HCT116 (cell line): ENCODE measurements around the gene PCSK2. TPM values are rescaled to one million over a fixed set of nuclear protein-coding genes. Genes with fewer than 3 reads are reported as not detected.

Experiments
- ATAC-seq: fragments of 200-7000 bp; cut with Tn5 transposase; 2 replicates; pipeline ENCODE4 v1.9.1; 2020; ENCODE audit warnings: mild to moderate bottlenecking, moderate library complexity
- BruUV-seq: library from RNA; stranded (reverse); fragments of 400-500 nt; replicated peaks from 2 replicates; lab custom pipeline; 2021; lab: Mats Ljungman, UMichigan
- CTCF ChIA-PET: fragments of 300-600 bp; sonication (Branson Sonifier 250); formaldehyde crosslinking; loops from one replicate; lab custom pipeline; 2021; ENCODE audit warnings: antibody characterized with exemption; lab: Charles Lee
- POLR2A ChIA-PET: fragments of 300-600, 350-600 bp; sonication (Branson Sonifier 250); formaldehyde crosslinking; loops from one replicate; lab custom pipeline; 2021; ENCODE audit warnings: antibody characterized with exemption; lab: Charles Lee
- RAD21 ChIA-PET, 2 experiments: fragments of 300-600 bp; sonication (Branson Sonifier 250); formaldehyde crosslinking; loops; one replicate each; lab custom pipeline; 2023; ENCODE audit warnings: low total read pairs in 2 of 2; ENCODE audit not compliant: uncharacterized antibody in 2 of 2, unreplicated experiment in 2 of 2, low non-redundant PET in 1 of 2; lab: Charles Lee
- DNase-seq: peaks from one replicate; pipeline ENCODE4 v3.0.0-alpha.2; 2010; ENCODE audit warnings: low read depth, low spot score
- H2AFZ ChIP-seq: fragments of 200-600 bp; shearing (Covaris generic), sonication (generic); 2 replicates; pipeline ENCODE4 v1.6.1; 2017; ENCODE audit warnings: low read depth, mixed run types, mixed read lengths, antibody characterized with exemption, low read length; ENCODE audit not compliant: poor library complexity, severe bottlenecking
- H3K27ac ChIP-seq: 2 replicates; pipeline ENCODE4 v1.5.1; 2012; ENCODE audit warnings: low read depth, low read length
- H3K27me3 ChIP-seq: fragments of 200-600 bp; sonication (generic); 2 replicates; pipeline ENCODE4 v1.6.1; 2016; ENCODE audit warnings: mixed run types, low read length, mixed read lengths; ENCODE audit not compliant: insufficient read depth
- H3K36me3 ChIP-seq, 2 experiments: fragments of 200-500 bp in 1 of 2; fragments of 200-600 bp in 1 of 2; sonication (Bioruptor generic) in 1 of 2; sonication (generic) in 1 of 2; 2 replicates each; pipeline versions ENCODE4 v1.5.1 to v1.6.1; 2014 to 2016; ENCODE audit warnings: low read length in 2 of 2, inconsistent platforms in 1 of 2, mixed read lengths in 1 of 2, mixed run types in 1 of 2; ENCODE audit not compliant: insufficient read depth in 2 of 2, control insufficient read depth in 1 of 2
- H3K4me1 ChIP-seq, 2 experiments: fragments of 200-600 bp in 1 of 2; sonication (generic) in 1 of 2; 2 replicates each; pipeline versions ENCODE4 v1.5.1 to v1.6.1; 2012 to 2017; ENCODE audit warnings: low read length in 2 of 2, inconsistent platforms in 1 of 2, mild to moderate bottlenecking in 1 of 2, mixed read lengths in 1 of 2, mixed run types in 1 of 2, moderate library complexity in 1 of 2; ENCODE audit not compliant: insufficient read depth in 2 of 2, control insufficient read depth in 1 of 2
- H3K4me2 ChIP-seq: fragments of 200-600 bp; sonication (generic); 2 replicates; pipeline ENCODE4 v1.6.1; 2017; ENCODE audit warnings: mixed run types, low read length, mixed read lengths
- H3K4me3 ChIP-seq, 2 experiments: fragments of 200-600 bp in 1 of 2; sonication (generic) in 1 of 2; replicated peaks in 1 of 2; 2 replicates each; pipeline ENCODE4 v1.5.1; 2011 to 2016; ENCODE audit warnings: low read length in 2 of 2, control low read depth in 1 of 2, low read depth in 1 of 2, mild to moderate bottlenecking in 1 of 2, mixed read lengths in 1 of 2, mixed run types in 1 of 2
- H3K79me2 ChIP-seq: fragments of 200-600 bp; sonication (generic); 2 replicates; pipeline ENCODE4 v1.6.1; 2017; ENCODE audit warnings: mild to moderate bottlenecking, mixed run types, low read length, moderate library complexity, mixed read lengths; ENCODE audit not compliant: insufficient read depth
- H3K9ac ChIP-seq: fragments of 200-600 bp; sonication (generic); 2 replicates; pipeline ENCODE4 v1.6.1; 2016; ENCODE audit warnings: low read length, mixed read lengths
- H3K9me2 ChIP-seq: fragments of 200-600 bp; sonication (generic), shearing (Covaris generic); 2 replicates; pipeline ENCODE4 v1.6.1; 2017; ENCODE audit warnings: mixed run types, mild to moderate bottlenecking, moderate library complexity; ENCODE audit not compliant: insufficient read depth
- H3K9me3 ChIP-seq, 2 experiments: fragments of 200-500 bp in 1 of 2; fragments of 200-600 bp in 1 of 2; sonication (Bioruptor generic) in 1 of 2; sonication (generic) in 1 of 2; 2 replicates each; pipeline ENCODE4 v1.6.1; 2014 to 2017; ENCODE audit warnings: low read length in 2 of 2, mixed read lengths in 2 of 2, inconsistent platforms in 1 of 2, low read depth in 1 of 2, mild to moderate bottlenecking in 1 of 2, mixed run types in 1 of 2, moderate library complexity in 1 of 2; ENCODE audit not compliant: control insufficient read depth in 1 of 2, insufficient read depth in 1 of 2
- H4K20me1 ChIP-seq: fragments of 200-600 bp; sonication (generic), shearing (Covaris generic); 2 replicates; pipeline ENCODE4 v1.6.1; 2017; ENCODE audit warnings: mixed run types, mild to moderate bottlenecking, moderate library complexity; ENCODE audit not compliant: insufficient read depth
- ATF3 ChIP-seq: IDR thresholded peaks from 2 replicates; pipeline ENCODE4 v1.6.1; 2012
- CBX3 ChIP-seq: IDR thresholded peaks from 2 replicates; pipeline ENCODE4 v1.6.1; 2012; ENCODE audit warnings: low read depth
- CEBPB ChIP-seq: IDR thresholded peaks from 2 replicates; pipeline ENCODE4 v1.6.1; 2012; ENCODE audit warnings: low read depth
- EGR1 ChIP-seq: IDR thresholded peaks from 2 replicates; pipeline ENCODE4 v1.6.1; 2012; ENCODE audit warnings: low read depth
- ELF1 ChIP-seq: IDR thresholded peaks from 2 replicates; pipeline ENCODE4 v1.6.1; 2012; ENCODE audit warnings: low read depth, borderline replicate concordance
- JUND ChIP-seq: IDR thresholded peaks from 2 replicates; pipeline ENCODE4 v1.6.1; 2012
- MAX ChIP-seq: IDR thresholded peaks from 2 replicates; pipeline ENCODE4 v1.6.1; 2012
- POLR2A ChIP-seq: IDR thresholded peaks from 2 replicates; pipeline ENCODE4 v1.7.0; 2011; ENCODE audit warnings: borderline replicate concordance; ENCODE audit not compliant: insufficient read depth, insufficient read length; ENCODE audit errors: extremely low read depth
- POLR2AphosphoS5 ChIP-seq: IDR thresholded peaks from 2 replicates; pipeline ENCODE4 v1.6.1; 2011; ENCODE audit warnings: mild to moderate bottlenecking, low read depth, low read length, moderate library complexity
- RAD21 ChIP-seq: IDR thresholded peaks from 2 replicates; pipeline ENCODE4 v1.6.1; 2012; ENCODE audit warnings: low read depth, mild to moderate bottlenecking
- REST ChIP-seq: IDR thresholded peaks from 2 replicates; pipeline ENCODE4 v1.6.1; 2012; ENCODE audit warnings: low read depth
- SP1 ChIP-seq: IDR thresholded peaks from 2 replicates; pipeline ENCODE4 v1.6.1; 2012; ENCODE audit warnings: low read depth
- YY1 ChIP-seq: IDR thresholded peaks from 2 replicates; pipeline ENCODE4 v1.6.1; 2011; ENCODE audit warnings: low read length, low read depth, moderate library complexity, mild to moderate bottlenecking; ENCODE audit not compliant: insufficient replicate concordance; ENCODE audit errors: extremely low read depth
- ZFX ChIP-seq: fragments of 450-650 bp; IDR thresholded peaks from 2 replicates; pipeline ENCODE4 v1.6.1; 2017
- intact Hi-C: fragments of 100-400 bp; cut with micrococcal nuclease; formaldehyde crosslinking; loops from 2 replicates; pipeline ENCODE4 v1.10.0; 2022
- total RNA-seq: library from RNA; stranded (reverse); gene quantifications from one replicate; pipeline ENCODE4 v1.2.1, GENCODE V29; 2021; ENCODE audit not compliant: unreplicated experiment
- TF ChIP-seq, protein P1 (sequence below), 3 experiments: fragments of 200-600 bp in 1 of 3; sonication (generic) in 1 of 3; IDR thresholded peaks in 2 of 3; conservative IDR thresholded peaks in 1 of 3; 2 replicates each; pipeline ENCODE4 v1.5.1; 2012 to 2017; ENCODE audit warnings: low read depth in 2 of 3, low read length in 2 of 3, antibody characterized with exemption in 1 of 3, borderline replicate concordance in 1 of 3, control low read depth in 1 of 3, mild to moderate bottlenecking in 1 of 3, mixed read lengths in 1 of 3, mixed run types in 1 of 3, moderate library complexity in 1 of 3; ENCODE audit not compliant: insufficient read depth in 1 of 3

Gene PCSK2
- total RNA-seq, 1 experiment from 2014 or later = not detected

- POLR2A ChIA-PET = no interaction called here
- Histone ChIP-seq H3K9ac (no peak overlapping the region), H2AFZ (no peak overlapping the region), H4K20me1 (no peaks in the 10 kb centered on the region), H3K4me3 (no peak overlapping the region), H3K27me3 (peaks cover 56% of the 10 kb centered on the region), H3K79me2 (no peaks in the 10 kb centered on the region), H3K9me3 (no peaks in the 10 kb centered on the region), H3K4me1 (no peaks in the 10 kb centered on the region), H3K27ac (no peak overlapping the region), H3K4me2 (no peak overlapping the region), H3K9me2 (no peaks in the 10 kb centered on the region), H3K36me3 (no peaks in the 10 kb centered on the region)
- DNase-seq (no peak), ATAC-seq (no peak)
- intact Hi-C loops = no loop called here
- TF ChIP-seq POLR2A (no peak), POLR2AphosphoS5 (no peak), SP1 (no peak), ZFX (no peak), EGR1 (no peak), ELF1 (no peak), RAD21 (no peak), MAX (no peak)
- TF ChIP-seq, protein P1, sequence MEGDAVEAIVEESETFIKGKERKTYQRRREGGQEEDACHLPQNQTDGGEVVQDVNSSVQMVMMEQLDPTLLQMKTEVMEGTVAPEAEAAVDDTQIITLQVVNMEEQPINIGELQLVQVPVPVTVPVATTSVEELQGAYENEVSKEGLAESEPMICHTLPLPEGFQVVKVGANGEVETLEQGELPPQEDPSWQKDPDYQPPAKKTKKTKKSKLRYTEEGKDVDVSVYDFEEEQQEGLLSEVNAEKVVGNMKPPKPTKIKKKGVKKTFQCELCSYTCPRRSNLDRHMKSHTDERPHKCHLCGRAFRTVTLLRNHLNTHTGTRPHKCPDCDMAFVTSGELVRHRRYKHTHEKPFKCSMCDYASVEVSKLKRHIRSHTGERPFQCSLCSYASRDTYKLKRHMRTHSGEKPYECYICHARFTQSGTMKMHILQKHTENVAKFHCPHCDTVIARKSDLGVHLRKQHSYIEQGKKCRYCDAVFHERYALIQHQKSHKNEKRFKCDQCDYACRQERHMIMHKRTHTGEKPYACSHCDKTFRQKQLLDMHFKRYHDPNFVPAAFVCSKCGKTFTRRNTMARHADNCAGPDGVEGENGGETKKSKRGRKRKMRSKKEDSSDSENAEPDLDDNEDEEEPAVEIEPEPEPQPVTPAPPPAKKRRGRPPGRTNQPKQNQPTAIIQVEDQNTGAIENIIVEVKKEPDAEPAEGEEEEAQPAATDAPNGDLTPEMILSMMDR (IDR thresholded peaks at IDR 0.05 in 2 of 3, conservative IDR thresholded peaks at IDR 0.05 in 1 of 3; ENCODE audit: borderline replicate concordance in 1 of 3, insufficient read depth in 1 of 3, low read depth in 2 of 3, low read length in 2 of 3) = no peak
- RAD21 ChIA-PET = no interaction called here
- BruUV-seq = no TSS peak
- CTCF ChIA-PET = no interaction called here
These were observed 118.5 kb downstream of the PCSK2 start for GRCh38 chr20:17345321-17345720.

DNA sequence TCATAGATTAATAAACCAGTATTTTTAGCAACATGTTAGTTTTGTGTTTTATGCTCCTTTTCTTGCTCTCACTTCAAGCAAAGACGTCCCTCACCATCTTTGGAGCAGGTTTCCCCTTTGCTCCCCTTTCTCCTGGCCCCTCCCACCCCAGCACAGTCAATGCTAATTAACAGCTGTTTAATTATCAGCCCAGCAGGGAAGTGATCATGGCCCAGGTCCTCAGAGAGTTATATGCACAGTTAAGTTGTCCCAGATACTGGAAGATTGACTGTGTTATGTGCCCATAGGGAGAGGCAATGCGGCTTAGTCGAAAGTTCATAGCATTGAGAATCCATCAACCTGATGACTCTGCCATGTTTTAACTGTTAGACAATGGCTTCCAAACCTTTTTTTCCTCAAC lies 123.5 kb downstream of the PCSK2 start:
- POLR2A ChIA-PET = no interaction called here
- BruUV-seq = no TSS peak
- TF ChIP-seq SP1 (no peak), ELF1 (no peak), YY1 (no peak), CEBPB (no peak), JUND (no peak), ATF3 (no peak), CBX3 (no peak), POLR2A (no peak), ZFX (no peak), REST (no peak)
- TF ChIP-seq, all 23 proteins: peak for 0

More for the DNA sequence above, 123.5 kb downstream of the PCSK2 start:
- Histone ChIP-seq H2AFZ (no peak overlapping the region), H3K79me2 (no peaks in the 10 kb centered on the region), H3K27me3 (peaks cover 37% of the 10 kb centered on the region), H3K4me1 (no peaks in the 10 kb centered on the region), H4K20me1 (no peaks in the 10 kb centered on the region), H3K9me3 (no peaks in the 10 kb centered on the region), H3K27ac (no peak overlapping the region), H3K9me2 (no peaks in the 10 kb centered on the region; the same call in 1 of the 2 replicates), H3K4me3 (no peak overlapping the region), H3K9ac (no peak overlapping the region), H3K4me2 (no peak overlapping the region), H3K36me3 (no peaks in the 10 kb centered on the region)
- DNase-seq = no peak
- ChIA-PET RAD21 (no interaction called here), CTCF (no interaction called here)
- intact Hi-C loops = no loop called here
- ATAC-seq = no peak
